Measurements from ENCODE around the gene UBL5.
"Not testable (repeated sequence)": the region's sequence is repeated elsewhere in the genome, so short reads cannot be mapped to it uniquely, and the experiment has no call there.

UBL5 gene

DNA sequence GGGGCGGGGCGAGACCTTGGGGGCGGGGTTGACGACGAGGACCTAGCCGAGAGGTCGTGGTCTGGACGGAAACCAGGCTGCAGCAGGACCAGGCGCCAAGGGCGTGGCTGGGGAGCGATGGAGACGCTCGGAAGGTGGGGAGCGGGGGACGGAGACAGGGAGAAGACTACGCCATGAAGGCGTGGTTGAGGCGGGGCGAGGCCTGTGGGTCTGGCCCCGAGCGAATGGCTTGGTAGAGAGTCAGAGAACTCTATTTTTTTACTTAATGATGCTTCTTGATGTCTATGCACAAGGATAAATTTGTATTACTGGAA, 8.2 kb upstream of the UBL5 start:
- ATAC-seq = peak; percentile 85
- no peak for TF ChIP-seq ZNF8 (CRISPR knock-in tag; IDR thresholded peaks at IDR 0.05)
- no peak for TF ChIP-seq TOX (CRISPR knock-in tag; IDR thresholded peaks at IDR 0.05; ENCODE audit: borderline replicate concordance)
- TF ChIP-seq CSDC2 (CRISPR knock-in tag; IDR thresholded peaks at IDR 0.05) = no peak
- TF ChIP-seq ZFP30 (CRISPR knock-in tag; IDR thresholded peaks at IDR 0.05) = no peak
- TF ChIP-seq CSRNP3 (CRISPR knock-in tag; IDR thresholded peaks at IDR 0.05) = no peak
- TF ChIP-seq RARB (CRISPR knock-in tag; IDR thresholded peaks at IDR 0.05) = no peak

DNA sequence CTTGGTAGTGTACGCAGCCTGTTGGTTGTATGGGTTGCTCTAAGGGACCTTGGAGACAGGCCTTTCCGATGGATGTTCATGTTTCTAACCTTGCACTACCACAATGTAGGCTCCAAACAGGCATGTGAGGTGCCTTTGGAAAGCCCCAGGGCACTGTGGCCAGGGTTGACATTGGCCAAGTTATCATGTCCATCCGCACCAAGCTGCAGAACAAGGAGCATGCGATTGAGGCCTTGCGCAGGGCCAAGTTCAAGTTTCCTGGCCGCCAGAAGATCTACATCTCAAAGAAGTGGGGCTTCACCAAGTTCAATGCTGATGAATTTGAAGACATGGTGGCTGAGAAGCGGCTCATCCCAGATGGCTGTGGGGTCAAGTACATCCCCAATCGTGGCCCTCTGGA, 7.7 kb upstream of the UBL5 start:
- not testable (repeated sequence) for ATAC-seq

GRCh38 chr19:9823816-9824215, 3.9 kb upstream of the UBL5 start:
- no peak for TF ChIP-seq GLIS3 (CRISPR knock-in tag; IDR thresholded peaks at IDR 0.05)
- no peak for TF ChIP-seq TCF4 (CRISPR knock-in tag; IDR thresholded peaks at IDR 0.05; ENCODE audit: borderline replicate concordance)
- no peak for TF ChIP-seq CREB5 (CRISPR knock-in tag; IDR thresholded peaks at IDR 0.05; ENCODE audit: low read depth)
- no peak for TF ChIP-seq ESRRG (CRISPR knock-in tag; IDR thresholded peaks at IDR 0.05)

GRCh38 chr19:9828551-9829063, 889 bp downstream of the UBL5 start:
- TF ChIP-seq ZNF70 (CRISPR knock-in tag; IDR thresholded peaks at IDR 0.05) (no peak), OSR1 (CRISPR knock-in tag; IDR thresholded peaks at IDR 0.05) (no peak)
- ATAC-seq = no peak; the same call in 2 of the 3 replicates

More at GRCh38 chr19:9823816-9824215, 3.9 kb upstream of the UBL5 start:
- no peak for ATAC-seq

DNA sequence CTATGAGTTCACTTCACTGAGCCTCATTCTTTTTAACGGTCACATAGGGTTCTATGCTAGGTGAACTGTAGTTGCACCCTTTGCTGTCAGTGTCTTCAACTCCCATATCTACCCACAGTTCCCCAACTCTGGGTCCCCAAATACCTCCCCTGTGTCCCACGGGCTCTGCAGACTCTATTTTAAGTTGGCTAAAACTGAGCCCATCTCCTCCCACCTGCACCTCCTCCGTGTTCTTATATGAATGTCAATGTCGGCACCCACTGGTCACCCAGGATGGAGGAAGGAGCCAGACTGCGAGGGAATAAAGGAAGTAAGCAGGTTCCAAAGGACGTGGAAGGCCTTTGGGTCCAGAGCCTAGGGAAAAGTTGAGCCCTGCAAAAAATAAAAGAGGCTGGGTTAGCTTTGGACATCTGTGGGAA, 6.6 kb downstream of the UBL5 start:
- TF ChIP-seq TOX (CRISPR knock-in tag; IDR thresholded peaks at IDR 0.05; ENCODE audit: borderline replicate concordance) = no peak
- TF ChIP-seq OSR1 (CRISPR knock-in tag; IDR thresholded peaks at IDR 0.05) = no peak
- TF ChIP-seq ARNTL (CRISPR knock-in tag; IDR thresholded peaks at IDR 0.05; ENCODE audit: borderline replicate concordance, low read depth) = no peak
- no peak for TF ChIP-seq ZNF565 (CRISPR knock-in tag; conservative IDR thresholded peaks at IDR 0.05; ENCODE audit: low read depth)
- no peak for TF ChIP-seq TSHZ2 (CRISPR knock-in tag; IDR thresholded peaks at IDR 0.05)
- TF ChIP-seq RARB (CRISPR knock-in tag; IDR thresholded peaks at IDR 0.05) = no peak
- no peak for TF ChIP-seq PPARA (CRISPR knock-in tag; IDR thresholded peaks at IDR 0.05; ENCODE audit: borderline replicate concordance)
- TF ChIP-seq CREB5 (CRISPR knock-in tag; IDR thresholded peaks at IDR 0.05; ENCODE audit: low read depth) = no peak
- TF ChIP-seq ZFP30 (CRISPR knock-in tag; IDR thresholded peaks at IDR 0.05) = no peak
- TF ChIP-seq, protein P1, sequence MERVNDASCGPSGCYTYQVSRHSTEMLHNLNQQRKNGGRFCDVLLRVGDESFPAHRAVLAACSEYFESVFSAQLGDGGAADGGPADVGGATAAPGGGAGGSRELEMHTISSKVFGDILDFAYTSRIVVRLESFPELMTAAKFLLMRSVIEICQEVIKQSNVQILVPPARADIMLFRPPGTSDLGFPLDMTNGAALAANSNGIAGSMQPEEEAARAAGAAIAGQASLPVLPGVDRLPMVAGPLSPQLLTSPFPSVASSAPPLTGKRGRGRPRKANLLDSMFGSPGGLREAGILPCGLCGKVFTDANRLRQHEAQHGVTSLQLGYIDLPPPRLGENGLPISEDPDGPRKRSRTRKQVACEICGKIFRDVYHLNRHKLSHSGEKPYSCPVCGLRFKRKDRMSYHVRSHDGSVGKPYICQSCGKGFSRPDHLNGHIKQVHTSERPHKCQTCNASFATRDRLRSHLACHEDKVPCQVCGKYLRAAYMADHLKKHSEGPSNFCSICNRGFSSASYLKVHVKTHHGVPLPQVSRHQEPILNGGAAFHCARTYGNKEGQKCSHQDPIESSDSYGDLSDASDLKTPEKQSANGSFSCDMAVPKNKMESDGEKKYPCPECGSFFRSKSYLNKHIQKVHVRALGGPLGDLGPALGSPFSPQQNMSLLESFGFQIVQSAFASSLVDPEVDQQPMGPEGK (CRISPR knock-in tag; IDR thresholded peaks at IDR 0.05; ENCODE audit: borderline replicate concordance) = no peak
- TF ChIP-seq TCF4 (CRISPR knock-in tag; IDR thresholded peaks at IDR 0.05; ENCODE audit: borderline replicate concordance) = no peak

More for the DNA sequence above, 6.6 kb downstream of the UBL5 start:
- no peak for ATAC-seq
